Stimulated activated CD4-positive, alpha-beta T cell treated with anti-CD3 and anti-CD28 coated beads, Interleukin-1b, Interleukin-23, amount 100 ng/mL, for 48 hours (primary cell): ENCODE results near the gene VMP1.
"Not testable (repeated sequence)": the region's sequence is repeated elsewhere in the genome, so short reads cannot be mapped to it uniquely, and the experiment has no call there.

ENCODE experiments used
- DNase-seq: peaks from one replicate; pipeline ENCODE4 v3.0.0-alpha.2; 2020

The VMP1 gene

GRCh38 chr17:59814685-59815084 is 107.2 kb downstream of the VMP1 start:
- no peak for DNase-seq

- DNase-seq: no peak
Measured at GRCh38 chr17:59815965-59816364, 108.5 kb downstream of the VMP1 start.

GRCh38 chr17:59825533-59826322 is 118.3 kb downstream of the VMP1 start:
- peak; percentile 63 for DNase-seq

- no peak for DNase-seq
Measured at GRCh38 chr17:59826706-59827453, 119.4 kb downstream of the VMP1 start.

- DNase-seq: no peak
Measured at GRCh38 chr17:59827721-59828477, 120.4 kb downstream of the VMP1 start.

- DNase-seq: no peak
Measured at GRCh38 chr17:59828478-59828760, 121.0 kb downstream of the VMP1 start.

- peak; percentile 57 for DNase-seq
Measured at GRCh38 chr17:59828819-59829216, 121.4 kb downstream of the VMP1 start.

GRCh38 chr17:59829217-59830006 is 122.0 kb downstream of the VMP1 start:
- peak; percentile 60 for DNase-seq

GRCh38 chr17:59830007-59830630 is 122.7 kb downstream of the VMP1 start:
- DNase-seq: peak; percentile 64

- DNase-seq: no peak
Measured at GRCh38 chr17:59830846-59831486, 123.5 kb downstream of the VMP1 start.

GRCh38 chr17:59832883-59833379 is 125.5 kb downstream of the VMP1 start:
- DNase-seq: no peak

GRCh38 chr17:59837308-59838051 is 130.0 kb downstream of the VMP1 start:
- DNase-seq: peak; percentile 76

- peak; percentile 47 for DNase-seq
Measured at GRCh38 chr17:59838052-59838916, 130.8 kb downstream of the VMP1 start.

- no peak for DNase-seq
Measured at GRCh38 chr17:59839651-59840328, 132.3 kb downstream of the VMP1 start.

GRCh38 chr17:59840329-59841090 is 133.1 kb downstream of the VMP1 start:
- DNase-seq: no peak

- DNase-seq: not testable (repeated sequence)
Measured at GRCh38 chr17:59841091-59841881, 133.8 kb downstream of the VMP1 start.

GRCh38 chr17:59841882-59842263 is 134.4 kb downstream of the VMP1 start:
- DNase-seq: not testable (repeated sequence)
